Cortex of kidney (tissue), 1 donor: ENCODE results near the gene TMEM167B.
"Not testable (repeated sequence)": the region's sequence is repeated elsewhere in the genome, so short reads cannot be mapped to it uniquely, and the experiment has no call there.

Source experiments
- DNase-seq: peaks from one replicate; lab custom pipeline; 2025; lab: John Stamatoyannopoulos, UW

Gene TMEM167B

DNA sequence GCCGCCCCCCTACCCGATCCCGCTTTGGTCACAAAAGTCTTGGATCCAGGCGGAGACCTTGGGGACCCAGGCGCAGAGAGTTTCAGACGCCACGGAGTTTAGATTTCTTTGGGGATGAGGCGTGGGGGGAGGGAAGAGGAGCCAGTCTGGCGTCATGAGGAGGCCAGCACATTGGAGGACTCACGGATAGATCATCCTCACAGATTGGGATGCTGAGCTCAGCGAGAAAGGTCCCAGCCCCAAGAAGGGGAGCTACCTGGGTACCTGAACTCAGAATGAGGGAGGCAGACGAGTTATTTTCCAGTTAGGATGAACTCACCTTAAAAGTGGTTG is 23.7 kb downstream of the TMEM167B start:
- DNase-seq: no peak

DNA sequence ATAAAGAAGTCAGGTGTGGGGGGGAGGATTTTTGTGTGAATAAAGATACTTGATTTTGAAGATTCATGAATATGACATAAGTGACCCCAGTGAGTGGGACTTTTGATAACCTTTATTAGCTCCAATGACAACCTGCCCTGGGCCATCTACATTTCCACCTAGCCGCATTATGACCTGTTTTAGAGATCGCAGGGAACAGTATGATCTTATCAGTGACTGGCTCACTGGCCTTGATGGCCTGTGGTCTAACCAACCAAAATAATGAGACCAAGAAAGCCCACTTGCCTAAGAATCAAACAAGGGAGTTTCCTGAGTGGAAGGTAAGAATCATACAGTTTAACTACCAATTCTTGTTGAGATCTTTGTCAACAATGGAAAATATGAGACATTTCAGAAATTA is 25.1 kb downstream of the TMEM167B start:
- no peak for DNase-seq

GRCh38 chr1:109116286-109116685 is 25.7 kb downstream of the TMEM167B start:
- DNase-seq: no peak

- DNase-seq: no peak
Measured at GRCh38 chr1:109118089-109118488, 27.5 kb downstream of the TMEM167B start.

- no peak for DNase-seq
Measured at GRCh38 chr1:109120356-109120755, 29.8 kb downstream of the TMEM167B start.

DNA sequence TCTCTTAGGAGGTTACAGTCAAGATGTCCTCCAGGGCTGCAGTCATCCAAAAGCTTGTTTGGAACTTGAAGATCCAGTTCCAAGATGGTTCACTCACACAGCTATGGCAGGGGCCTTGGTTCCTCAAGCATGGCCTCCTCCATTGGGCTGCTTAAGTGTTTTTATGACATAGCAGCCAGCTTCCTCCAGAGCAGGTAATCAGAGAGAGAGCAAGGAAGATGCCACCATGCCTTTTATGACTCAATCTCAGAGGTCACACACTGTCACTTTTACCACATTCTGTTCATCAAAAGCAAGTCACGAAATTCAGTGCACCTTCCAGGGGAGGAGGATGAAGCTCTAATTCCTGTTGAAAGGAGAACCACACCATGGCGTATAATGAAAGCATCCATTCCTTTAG is 40.5 kb downstream of the TMEM167B start:
- no peak for DNase-seq

DNA sequence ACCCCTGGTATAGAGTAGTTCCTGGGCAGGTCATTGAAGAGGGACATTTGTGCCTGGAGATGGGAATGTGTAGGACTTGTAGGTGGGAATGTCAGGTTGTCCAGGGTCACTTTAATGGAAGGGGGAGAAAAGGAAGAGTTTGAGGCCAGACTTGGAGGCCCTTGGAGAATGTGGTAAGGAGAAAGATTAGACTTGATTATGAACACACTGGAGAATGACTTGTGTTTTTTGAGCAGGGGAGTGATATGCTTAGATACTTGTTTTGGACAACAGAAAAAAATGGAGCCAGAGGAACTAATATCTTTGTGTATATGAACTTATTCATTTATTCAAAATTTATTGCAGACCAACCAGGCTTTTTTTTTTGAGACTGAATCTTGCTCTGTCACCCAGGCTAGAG is 41.2 kb downstream of the TMEM167B start:
- no peak for DNase-seq

DNA sequence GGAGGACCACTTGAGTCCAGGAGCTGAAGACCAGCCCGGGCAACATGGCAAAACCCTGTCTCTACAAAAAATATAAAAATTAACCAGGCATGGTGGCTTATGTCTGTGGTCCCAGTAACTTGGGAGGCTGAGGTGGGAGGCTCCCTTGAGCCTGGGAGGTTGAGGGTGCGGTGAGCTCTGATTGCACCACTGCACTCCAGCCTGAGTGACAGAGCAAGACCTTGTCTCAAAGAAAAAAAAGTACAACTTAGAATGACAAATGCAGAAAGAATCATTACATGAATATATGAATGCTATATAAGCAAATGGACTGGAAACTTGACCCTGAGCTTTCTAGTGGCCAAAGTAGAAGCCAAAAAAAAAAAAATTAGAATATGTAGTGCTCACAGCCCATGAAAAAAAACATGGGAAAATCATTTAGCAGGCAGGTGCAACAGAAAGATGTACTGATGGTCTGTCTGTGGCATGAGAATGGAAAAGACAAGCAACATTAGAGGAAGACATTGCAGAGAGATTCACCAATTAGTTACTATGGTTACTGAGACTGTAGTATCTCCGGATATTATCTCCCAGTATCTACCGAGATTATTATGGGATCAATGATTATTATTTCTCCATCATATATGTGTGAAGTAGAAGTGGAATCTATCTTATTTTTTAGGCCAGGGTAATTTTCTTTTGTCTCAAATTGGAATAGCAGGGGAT is 42.6 kb downstream of the TMEM167B start:
- no peak for DNase-seq

DNA sequence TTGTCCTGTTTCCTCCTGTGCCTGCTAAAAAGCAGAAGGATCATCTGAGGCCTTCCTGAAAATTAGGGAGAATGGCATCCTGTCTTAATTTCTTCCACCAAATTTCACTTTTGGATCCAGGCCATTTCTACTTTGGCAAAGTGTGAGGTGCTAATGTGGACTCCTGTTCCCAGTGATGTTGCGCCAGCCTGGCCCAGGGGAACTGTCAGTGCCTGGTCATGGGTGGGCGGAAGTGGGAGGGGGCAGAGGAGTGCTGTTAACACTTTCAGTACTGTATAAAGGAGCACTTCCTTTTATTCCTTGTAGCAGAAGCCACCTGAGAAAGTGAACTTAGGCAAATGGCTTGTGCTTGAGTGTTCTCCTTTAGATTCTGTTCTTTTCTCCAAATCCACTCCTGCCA is 43.3 kb downstream of the TMEM167B start:
- no peak for DNase-seq

GRCh38 chr1:109134423-109134822 is 43.9 kb downstream of the TMEM167B start:
- DNase-seq: no peak

DNA sequence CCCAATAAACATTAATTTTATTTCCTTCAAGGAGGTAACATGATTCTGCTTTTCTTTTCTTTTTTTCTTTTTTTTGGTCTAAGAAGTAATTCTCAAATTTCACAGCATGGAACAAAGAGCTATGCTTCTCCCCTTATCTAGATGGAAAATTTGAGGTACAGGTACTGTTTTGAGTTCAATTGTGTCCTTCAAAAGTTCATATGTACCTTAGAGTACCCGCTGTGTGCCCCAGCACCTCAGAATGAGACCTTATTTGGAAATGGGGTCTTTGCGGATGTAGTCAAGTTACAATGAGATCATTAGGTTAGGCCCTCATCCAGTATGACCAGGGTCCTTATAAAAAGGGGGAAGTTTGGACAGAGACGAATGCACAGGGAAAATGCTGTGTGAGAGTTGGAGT is 45.4 kb downstream of the TMEM167B start:
- DNase-seq: no peak

- DNase-seq: no peak
Measured at GRCh38 chr1:109136766-109137165, 46.2 kb downstream of the TMEM167B start.

DNA sequence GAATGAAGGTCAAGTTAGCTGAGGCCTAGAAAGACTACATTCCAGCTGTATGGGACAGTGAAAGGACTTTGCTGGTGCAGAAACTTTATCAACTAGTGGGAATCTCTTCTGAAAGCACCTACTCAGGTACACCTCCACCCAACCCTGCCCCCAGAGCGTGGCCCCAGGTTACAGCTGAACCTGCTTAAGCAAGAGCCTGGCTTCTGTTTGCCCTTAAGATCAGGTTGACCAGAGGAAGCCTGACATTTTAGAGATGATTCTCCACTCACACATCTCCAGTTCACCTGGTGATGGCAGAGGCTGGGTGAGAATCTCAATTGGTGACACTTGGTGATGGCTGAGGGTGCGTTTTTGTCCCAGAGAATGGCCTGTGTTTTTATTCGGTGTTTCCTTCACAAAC is 47.4 kb downstream of the TMEM167B start:
- no peak for DNase-seq

GRCh38 chr1:109138358-109138757 is 47.8 kb downstream of the TMEM167B start:
- no peak for DNase-seq

GRCh38 chr1:109140392-109140791 is 49.8 kb downstream of the TMEM167B start:
- no peak for DNase-seq

- no peak for DNase-seq
Measured at GRCh38 chr1:109142260-109142659, 51.7 kb downstream of the TMEM167B start.

DNA sequence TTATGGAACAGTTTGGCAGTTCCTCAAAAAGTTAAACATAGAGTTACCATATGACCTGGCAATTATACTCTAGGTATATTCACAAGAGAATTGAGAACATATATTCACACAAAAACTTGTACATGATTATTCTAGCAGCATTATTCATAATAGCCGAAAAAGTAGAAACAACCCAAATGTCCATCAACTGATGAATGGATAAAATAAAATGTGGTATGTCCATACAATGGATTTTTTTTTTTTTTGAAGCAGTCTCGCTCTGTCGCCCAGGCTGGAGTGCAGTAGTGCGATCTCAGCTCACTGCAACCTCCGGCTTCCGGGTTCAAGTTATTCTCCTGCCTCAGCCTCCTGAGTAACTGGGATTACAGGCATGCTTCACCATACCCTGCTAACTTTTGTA is 52.2 kb downstream of the TMEM167B start:
- not testable (repeated sequence) for DNase-seq
